Motor neuron (in vitro differentiated cells): ENCODE data around the gene FARP1. TPM values are rescaled to one million over a fixed set of nuclear protein-coding genes. Genes with fewer than 3 reads are reported as not detected.

Experiments used
- ATAC-seq, 8 experiments: fragments of 200-7000 bp; cut with Tn5 transposase; replicated peaks in 6 of 8; 2 replicates each; pipeline ENCODE4 v1.8.0; 2021; ENCODE audit warnings: mild to moderate bottlenecking in 8 of 8, moderate library complexity in 8 of 8
- H3K27ac ChIP-seq, 2 donors: fragments of 250-450 bp; sonication (Bioruptor Pico); 2 replicates each; pipeline ENCODE4 v1.9.0; 2021; ENCODE audit warnings: antibody characterized with exemption in 2 of 2, mild to moderate bottlenecking in 2 of 2, moderate library complexity in 1 of 2
- H3K4me1 ChIP-seq, 2 donors: fragments of 250-450 bp; sonication (Bioruptor Pico); replicated peaks in 1 of 2; 2 replicates each; pipeline ENCODE4 v1.6.1; 2021; ENCODE audit warnings: antibody characterized with exemption in 2 of 2, mild to moderate bottlenecking in 2 of 2, moderate library complexity in 1 of 2
- H3K4me3 ChIP-seq, 5 donors: fragments of 250-450 bp; sonication (Bioruptor Pico); 2 replicates each; pipeline ENCODE4 v1.9.0; 2021; ENCODE audit warnings: antibody characterized with exemption in 5 of 5, mild to moderate bottlenecking in 5 of 5, moderate library complexity in 4 of 5
- WGBS, 10 experiments: fragments of 450-650 bp; shearing (Covaris generic); methylation state at CpG; one replicate each; pipeline ENCODE4 v1.0.0; 2022; 5-methylcytosine and 5-hydroxymethylcytosine counted together
- in situ Hi-C, 9 experiments: fragments of 400-800 bp; cut with MboI; loops; one replicate each; pipeline ENCODE4 v1.15.0; 2021; ENCODE audit warnings: low sequenced_read_pairs in 9 of 9, low pct_unique_long_range_greater_than_20kb in 2 of 9; ENCODE audit not compliant: unreplicated experiment in 9 of 9
- total RNA-seq, 8 experiments: library from RNA; unstranded; fragments of 300-600 nt; gene quantifications; 2 replicates each; pipeline versions ENCODE4 v1.2.3 to v1.2.4, GENCODE V29; 2022

The FARP1 gene
- total RNA-seq, 8 experiments from 2014 or later = 6.5 to 349 (median 25.6) TPM

- ATAC-seq = no peak
- H3K4me1 ChIP-seq = no peaks in the 10 kb centered on the region
- in situ Hi-C loops = loop anchor here in 1 of 9 experiments (25.0 kb wide), 1 partner anchor 95 kb away; the partner anchor contains the start of gene FARP1
- WGBS, 10 experiments = 64 to 100% (median 88%) methylated on average over 1 to 4 of the region's 4 CpGs
- no peak overlapping the region for H3K4me3 ChIP-seq
- H3K27ac ChIP-seq = no peak overlapping the region
These were observed 89.6 kb downstream of the FARP1 start for GRCh38 chr13:98232456-98232855.

- 50 to 100% (median 63%) methylated on average over 1 to 2 of the region's 2 CpGs; no CpG with 5 or more reads in 4 of the 10 experiments for WGBS, 10 experiments
- in situ Hi-C loops = loop anchor here in 1 of 9 experiments (25.0 kb wide), 1 partner anchor 96 kb away; the partner anchor contains the start of gene FARP1
- ATAC-seq = no peak
- Histone ChIP-seq H3K27ac (no peak overlapping the region), H3K4me1 (no peaks in the 10 kb centered on the region), H3K4me3 (no peak overlapping the region)
These were observed 90.2 kb downstream of the FARP1 start for GRCh38 chr13:98233127-98233526.

GRCh38 chr13:98234348-98234747 is 91.5 kb downstream of the FARP1 start:
- no peak for ATAC-seq
- Histone ChIP-seq H3K4me3 (no peak overlapping the region), H3K4me1 (no peaks in the 10 kb centered on the region), H3K27ac (no peak overlapping the region)
- WGBS, 10 experiments = 0 to 100% (median 86%) methylated on average over 1 of the region's 1 CpG; no CpG with 5 or more reads in 1 of the 10 experiments
- in situ Hi-C loops = loop anchor here in 1 of 9 experiments (25.0 kb wide), 1 partner anchor 97 kb away; the partner anchor contains the start of gene FARP1

GRCh38 chr13:98236197-98236596 is 93.3 kb downstream of the FARP1 start:
- Histone ChIP-seq H3K4me1 (no peaks in the 10 kb centered on the region), H3K27ac (no peak overlapping the region), H3K4me3 (no peak overlapping the region)
- in situ Hi-C loops = loop anchor here in 1 of 9 experiments (25.0 kb wide), 1 partner anchor 99 kb away; the partner anchor contains the start of gene FARP1
- no peak for ATAC-seq
- 43 to 100% (median 94%) methylated on average over 1 to 6 of the region's 6 CpGs for WGBS, 10 experiments

GRCh38 chr13:98237331-98237730 is 94.4 kb downstream of the FARP1 start:
- in situ Hi-C loops = loop anchor here in 1 of 9 experiments (25.0 kb wide), 1 partner anchor 100 kb away; the partner anchor contains the start of gene FARP1
- Histone ChIP-seq H3K4me3 (no peak overlapping the region), H3K4me1 (no peaks in the 10 kb centered on the region), H3K27ac (no peak overlapping the region)
- 80 to 100% (median 99%) methylated on average over 1 to 8 of the region's 8 CpGs for whole genome bisulfite sequencing, 10 experiments
- no peak for ATAC-seq

- H3K4me3 ChIP-seq = no peak overlapping the region
- H3K27ac ChIP-seq = no peak overlapping the region
- in situ Hi-C loops = loop anchor here in 1 of 9 experiments (25.0 kb wide), 1 partner anchor 102 kb away; the partner anchor contains the start of gene FARP1
- H3K4me1 ChIP-seq = no peaks in the 10 kb centered on the region
- WGBS, 10 experiments = 40 to 100% (median 80%) methylated on average over 1 to 9 of the region's 14 CpGs; no CpG with 5 or more reads in 2 of the 10 experiments
- ATAC-seq = peak in 1 of 8 experiments; percentile 17
These were observed 96.5 kb downstream of the FARP1 start for GRCh38 chr13:98239162-98240076.

GRCh38 chr13:98240135-98240534 is 97.2 kb downstream of the FARP1 start:
- H3K4me1 ChIP-seq = no peaks in the 10 kb centered on the region
- H3K27ac ChIP-seq = no peak overlapping the region
- in situ Hi-C loops = loop anchor here in 1 of 9 experiments (25.0 kb wide), 1 partner anchor 103 kb away; the partner anchor contains the start of gene FARP1
- no peak for ATAC-seq
- H3K4me3 ChIP-seq = no peak overlapping the region
- WGBS, 10 experiments = 84 to 100% (median 98%) methylated on average over 1 to 10 of the region's 12 CpGs; no CpG with 5 or more reads in 2 of the 10 experiments

- no peaks in the 10 kb centered on the region for H3K4me1 ChIP-seq
- H3K4me3 ChIP-seq = no peak overlapping the region
- ATAC-seq = no peak
- in situ Hi-C loops = loop anchor here in 1 of 9 experiments (25.0 kb wide), 1 partner anchor 104 kb away; the partner anchor contains the start of gene FARP1
- no peak overlapping the region for H3K27ac ChIP-seq
- 88 to 100% (median 93%) methylated on average over 2 to 9 of the region's 11 CpGs; no CpG with 5 or more reads in 3 of the 10 experiments for WGBS, 10 experiments
These were observed 98.1 kb downstream of the FARP1 start for GRCh38 chr13:98240974-98241373.

GRCh38 chr13:98241976-98242375 is 99.1 kb downstream of the FARP1 start:
- Histone ChIP-seq H3K4me3 (no peak overlapping the region), H3K4me1 (no peaks in the 10 kb centered on the region), H3K27ac (no peak overlapping the region)
- in situ Hi-C loops = loop anchor here in 1 of 9 experiments (25.0 kb wide), 1 partner anchor 105 kb away; the partner anchor contains the start of gene FARP1
- 70 to 100% (median 90%) methylated on average over 1 to 7 of the region's 7 CpGs; no CpG with 5 or more reads in 1 of the 10 experiments for WGBS, 10 experiments
- no peak for ATAC-seq

GRCh38 chr13:98242403-98242802 is 99.5 kb downstream of the FARP1 start:
- H3K4me3 ChIP-seq = no peak overlapping the region
- ATAC-seq = no peak
- no peaks in the 10 kb centered on the region for H3K4me1 ChIP-seq
- 33 to 100% (median 96%) methylated on average over 1 to 4 of the region's 4 CpGs for WGBS, 10 experiments
- H3K27ac ChIP-seq = no peak overlapping the region
- in situ Hi-C loops = loop anchor here in 1 of 9 experiments (25.0 kb wide), 1 partner anchor 105 kb away; the partner anchor contains the start of gene FARP1

GRCh38 chr13:98243929-98244272 is 101.0 kb downstream of the FARP1 start:
- no peak overlapping the region for H3K4me3 ChIP-seq
- peak in 1 of 8 experiments; percentile 48 for ATAC-seq
- no peaks in the 10 kb centered on the region for H3K4me1 ChIP-seq
- H3K27ac ChIP-seq = no peak overlapping the region
- in situ Hi-C loops = loop anchor here in 1 of 9 experiments (25.0 kb wide), 1 partner anchor 107 kb away; the partner anchor contains the start of gene FARP1

- in situ Hi-C loops = loop anchor here in 1 of 9 experiments (25.0 kb wide), 1 partner anchor 109 kb away; the partner anchor contains the start of gene FARP1
- WGBS, 10 experiments = 55 to 100% (median 90%) methylated on average over 1 to 10 of the region's 11 CpGs; no CpG with 5 or more reads in 2 of the 10 experiments
- H3K4me1 ChIP-seq = no peaks in the 10 kb centered on the region
- ATAC-seq = no peak
- no peak overlapping the region for H3K27ac ChIP-seq
- no peak overlapping the region for H3K4me3 ChIP-seq
These were observed 103.8 kb downstream of the FARP1 start for GRCh38 chr13:98246538-98247172.
